PFSK-1 (cell line): ENCODE measurements around the gene KCNQ4.

Experiments used
- FOXP2 ChIP-seq: optimal IDR thresholded peaks from 2 replicates; pipeline ENCODE3; 2011; ENCODE audit warnings: borderline replicate concordance, control low read depth, inconsistent platforms; ENCODE audit not compliant: insufficient read depth; ENCODE audit errors: extremely low read length, extremely low read depth
- POLR2AphosphoS5 ChIP-seq: IDR thresholded peaks from 2 replicates; pipeline ENCODE4 v1.6.1; 2012; ENCODE audit warnings: low read depth, mild to moderate bottlenecking, control low read depth, low read length, moderate library complexity
- REST ChIP-seq, 2 experiments: IDR thresholded peaks; 2 replicates each; pipeline versions ENCODE4 v1.6.1 to v1.8.0; 2011 to 2012; ENCODE audit warnings: low read depth in 2 of 2, low read length in 2 of 2, control low read depth in 1 of 2, inconsistent platforms in 1 of 2, mild to moderate bottlenecking in 1 of 2, moderate library complexity in 1 of 2; ENCODE audit not compliant: insufficient read depth in 1 of 2
- SIN3A ChIP-seq: IDR thresholded peaks from 2 replicates; pipeline ENCODE4 v1.6.1; 2012; ENCODE audit warnings: mild to moderate bottlenecking, low read length, moderate library complexity, borderline replicate concordance; ENCODE audit not compliant: insufficient read depth
- TAF1 ChIP-seq: IDR thresholded peaks from 2 replicates; pipeline ENCODE4 v1.6.1; 2012; ENCODE audit warnings: low read length, control low read depth, borderline replicate concordance; ENCODE audit not compliant: insufficient read depth

The KCNQ4 gene

GRCh38 chr1:40825996-40826395, 42.4 kb downstream of the KCNQ4 start:
- no peak for TF ChIP-seq SIN3A

GRCh38 chr1:40829631-40830245, 46.2 kb downstream of the KCNQ4 start:
- TF ChIP-seq SIN3A (no peak), POLR2AphosphoS5 (no peak)

GRCh38 chr1:40830419-40830943, 46.9 kb downstream of the KCNQ4 start:
- TF ChIP-seq POLR2AphosphoS5 (no peak), TAF1 (no peak), REST (IDR thresholded peaks at IDR 0.05; ENCODE audit: insufficient read depth in 1 of 2, low read depth in 2 of 2, low read length in 2 of 2) (no peak)

- no peak for TF ChIP-seq FOXP2
- no peak for TF ChIP-seq TAF1
- TF ChIP-seq POLR2AphosphoS5 = no peak
- no peak for TF ChIP-seq SIN3A
- no peak for TF ChIP-seq REST (IDR thresholded peaks at IDR 0.05; ENCODE audit: insufficient read depth in 1 of 2, low read depth in 2 of 2, low read length in 2 of 2)
Measured at GRCh38 chr1:40831001-40831732, 47.6 kb downstream of the KCNQ4 start.

GRCh38 chr1:40833979-40834378, 50.4 kb downstream of the KCNQ4 start:
- TF ChIP-seq SIN3A (no peak), FOXP2 (no peak), REST (IDR thresholded peaks at IDR 0.05; ENCODE audit: insufficient read depth in 1 of 2, low read depth in 2 of 2, low read length in 2 of 2) (no peak), TAF1 (no peak), POLR2AphosphoS5 (no peak)

- no peak for TF ChIP-seq FOXP2
- no peak for TF ChIP-seq TAF1
- no peak for TF ChIP-seq SIN3A
- no peak for TF ChIP-seq POLR2AphosphoS5
- TF ChIP-seq REST (IDR thresholded peaks at IDR 0.05; ENCODE audit: insufficient read depth in 1 of 2, low read depth in 2 of 2, low read length in 2 of 2) = no peak
Measured at GRCh38 chr1:40834968-40835545, 51.5 kb downstream of the KCNQ4 start.
